HCT116 (cell line): ENCODE results near the gene ID3. TPM values are rescaled to one million over a fixed set of nuclear protein-coding genes. Genes with fewer than 3 reads are reported as not detected.

Experiments used
- ATAC-seq: fragments of 200-7000 bp; cut with Tn5 transposase; 2 replicates; pipeline ENCODE4 v1.9.1; 2020; ENCODE audit warnings: mild to moderate bottlenecking, moderate library complexity
- BruUV-seq: library from RNA; stranded (reverse); fragments of 400-500 nt; replicated peaks from 2 replicates; lab custom pipeline; 2021; lab: Mats Ljungman, UMichigan
- CTCF ChIA-PET: fragments of 300-600 bp; sonication (Branson Sonifier 250); formaldehyde crosslinking; loops from one replicate; lab custom pipeline; 2021; ENCODE audit warnings: antibody characterized with exemption; lab: Charles Lee
- POLR2A ChIA-PET: fragments of 300-600, 350-600 bp; sonication (Branson Sonifier 250); formaldehyde crosslinking; loops from one replicate; lab custom pipeline; 2021; ENCODE audit warnings: antibody characterized with exemption; lab: Charles Lee
- RAD21 ChIA-PET, 2 experiments: fragments of 300-600 bp; sonication (Branson Sonifier 250); formaldehyde crosslinking; loops; one replicate each; lab custom pipeline; 2023; ENCODE audit warnings: low total read pairs in 2 of 2; ENCODE audit not compliant: uncharacterized antibody in 2 of 2, unreplicated experiment in 2 of 2, low non-redundant PET in 1 of 2; lab: Charles Lee
- DNase-seq: peaks from one replicate; pipeline ENCODE4 v3.0.0-alpha.2; 2010; ENCODE audit warnings: low read depth, low spot score
- H2AFZ ChIP-seq: fragments of 200-600 bp; shearing (Covaris generic), sonication (generic); 2 replicates; pipeline ENCODE4 v1.6.1; 2017; ENCODE audit warnings: low read depth, mixed run types, mixed read lengths, antibody characterized with exemption, low read length; ENCODE audit not compliant: poor library complexity, severe bottlenecking
- H3K27ac ChIP-seq: 2 replicates; pipeline ENCODE4 v1.5.1; 2012; ENCODE audit warnings: low read depth, low read length
- H3K27me3 ChIP-seq: fragments of 200-600 bp; sonication (generic); 2 replicates; pipeline ENCODE4 v1.6.1; 2016; ENCODE audit warnings: mixed run types, low read length, mixed read lengths; ENCODE audit not compliant: insufficient read depth
- H3K36me3 ChIP-seq, 2 experiments: fragments of 200-500 bp in 1 of 2; fragments of 200-600 bp in 1 of 2; sonication (Bioruptor generic) in 1 of 2; sonication (generic) in 1 of 2; 2 replicates each; pipeline versions ENCODE4 v1.5.1 to v1.6.1; 2014 to 2016; ENCODE audit warnings: low read length in 2 of 2, inconsistent platforms in 1 of 2, mixed read lengths in 1 of 2, mixed run types in 1 of 2; ENCODE audit not compliant: insufficient read depth in 2 of 2, control insufficient read depth in 1 of 2
- H3K4me1 ChIP-seq, 2 experiments: fragments of 200-600 bp in 1 of 2; sonication (generic) in 1 of 2; 2 replicates each; pipeline versions ENCODE4 v1.5.1 to v1.6.1; 2012 to 2017; ENCODE audit warnings: low read length in 2 of 2, inconsistent platforms in 1 of 2, mild to moderate bottlenecking in 1 of 2, mixed read lengths in 1 of 2, mixed run types in 1 of 2, moderate library complexity in 1 of 2; ENCODE audit not compliant: insufficient read depth in 2 of 2, control insufficient read depth in 1 of 2
- H3K4me2 ChIP-seq: fragments of 200-600 bp; sonication (generic); 2 replicates; pipeline ENCODE4 v1.6.1; 2017; ENCODE audit warnings: mixed run types, low read length, mixed read lengths
- H3K4me3 ChIP-seq, 2 experiments: fragments of 200-600 bp in 1 of 2; sonication (generic) in 1 of 2; replicated peaks in 1 of 2; 2 replicates each; pipeline ENCODE4 v1.5.1; 2011 to 2016; ENCODE audit warnings: low read length in 2 of 2, control low read depth in 1 of 2, low read depth in 1 of 2, mild to moderate bottlenecking in 1 of 2, mixed read lengths in 1 of 2, mixed run types in 1 of 2
- H3K79me2 ChIP-seq: fragments of 200-600 bp; sonication (generic); 2 replicates; pipeline ENCODE4 v1.6.1; 2017; ENCODE audit warnings: mild to moderate bottlenecking, mixed run types, low read length, moderate library complexity, mixed read lengths; ENCODE audit not compliant: insufficient read depth
- H3K9ac ChIP-seq: fragments of 200-600 bp; sonication (generic); 2 replicates; pipeline ENCODE4 v1.6.1; 2016; ENCODE audit warnings: low read length, mixed read lengths
- H3K9me2 ChIP-seq: fragments of 200-600 bp; sonication (generic), shearing (Covaris generic); 2 replicates; pipeline ENCODE4 v1.6.1; 2017; ENCODE audit warnings: mixed run types, mild to moderate bottlenecking, moderate library complexity; ENCODE audit not compliant: insufficient read depth
- H3K9me3 ChIP-seq, 2 experiments: fragments of 200-500 bp in 1 of 2; fragments of 200-600 bp in 1 of 2; sonication (Bioruptor generic) in 1 of 2; sonication (generic) in 1 of 2; 2 replicates each; pipeline ENCODE4 v1.6.1; 2014 to 2017; ENCODE audit warnings: low read length in 2 of 2, mixed read lengths in 2 of 2, inconsistent platforms in 1 of 2, low read depth in 1 of 2, mild to moderate bottlenecking in 1 of 2, mixed run types in 1 of 2, moderate library complexity in 1 of 2; ENCODE audit not compliant: control insufficient read depth in 1 of 2, insufficient read depth in 1 of 2
- H4K20me1 ChIP-seq: fragments of 200-600 bp; sonication (generic), shearing (Covaris generic); 2 replicates; pipeline ENCODE4 v1.6.1; 2017; ENCODE audit warnings: mixed run types, mild to moderate bottlenecking, moderate library complexity; ENCODE audit not compliant: insufficient read depth
- ATF3 ChIP-seq: IDR thresholded peaks from 2 replicates; pipeline ENCODE4 v1.6.1; 2012
- CBX3 ChIP-seq: IDR thresholded peaks from 2 replicates; pipeline ENCODE4 v1.6.1; 2012; ENCODE audit warnings: low read depth
- CEBPB ChIP-seq: IDR thresholded peaks from 2 replicates; pipeline ENCODE4 v1.6.1; 2012; ENCODE audit warnings: low read depth
- CTCF ChIP-seq, 3 experiments: fragments of 200-600 bp in 1 of 3; sonication (generic) in 1 of 3; IDR thresholded peaks in 2 of 3; conservative IDR thresholded peaks in 1 of 3; 2 replicates each; pipeline ENCODE4 v1.5.1; 2012 to 2017; ENCODE audit warnings: low read depth in 2 of 3, low read length in 2 of 3, antibody characterized with exemption in 1 of 3, borderline replicate concordance in 1 of 3, control low read depth in 1 of 3, mild to moderate bottlenecking in 1 of 3, mixed read lengths in 1 of 3, mixed run types in 1 of 3, moderate library complexity in 1 of 3; ENCODE audit not compliant: insufficient read depth in 1 of 3
- EGR1 ChIP-seq: IDR thresholded peaks from 2 replicates; pipeline ENCODE4 v1.6.1; 2012; ENCODE audit warnings: low read depth
- EZH2 ChIP-seq: fragments of 200-600 bp; sonication (generic); IDR thresholded peaks from 2 replicates; pipeline ENCODE4 v1.6.1; 2017; ENCODE audit warnings: antibody characterized with exemption, mixed run types
- EZH2phosphoT487 ChIP-seq: fragments of 200-600 bp; IDR thresholded peaks from 2 replicates; pipeline ENCODE4 v1.6.1; 2018; ENCODE audit warnings: antibody characterized with exemption, borderline replicate concordance
- FOSL1 ChIP-seq: IDR thresholded peaks from 2 replicates; pipeline ENCODE4 v1.6.1; 2012; ENCODE audit warnings: low read depth
- JUND ChIP-seq: IDR thresholded peaks from 2 replicates; pipeline ENCODE4 v1.6.1; 2012
- MAX ChIP-seq: IDR thresholded peaks from 2 replicates; pipeline ENCODE4 v1.6.1; 2012
- POLR2A ChIP-seq: IDR thresholded peaks from 2 replicates; pipeline ENCODE4 v1.7.0; 2011; ENCODE audit warnings: borderline replicate concordance; ENCODE audit not compliant: insufficient read depth, insufficient read length; ENCODE audit errors: extremely low read depth
- REST ChIP-seq: IDR thresholded peaks from 2 replicates; pipeline ENCODE4 v1.6.1; 2012; ENCODE audit warnings: low read depth
- SIN3A ChIP-seq: IDR thresholded peaks from 2 replicates; pipeline ENCODE4 v1.6.1; 2012; ENCODE audit warnings: low read depth
- SP1 ChIP-seq: IDR thresholded peaks from 2 replicates; pipeline ENCODE4 v1.6.1; 2012; ENCODE audit warnings: low read depth
- TCF7L2 ChIP-seq: IDR thresholded peaks from 2 replicates; pipeline ENCODE4 v1.7.0; 2011; ENCODE audit warnings: borderline replicate concordance, inconsistent platforms; ENCODE audit not compliant: insufficient read depth, insufficient read length; ENCODE audit errors: extremely low read depth
- YY1 ChIP-seq: IDR thresholded peaks from 2 replicates; pipeline ENCODE4 v1.6.1; 2011; ENCODE audit warnings: low read length, low read depth, moderate library complexity, mild to moderate bottlenecking; ENCODE audit not compliant: insufficient replicate concordance; ENCODE audit errors: extremely low read depth
- ZBTB33 ChIP-seq: IDR thresholded peaks from 2 replicates; pipeline ENCODE4 v1.6.1; 2011; ENCODE audit warnings: mild to moderate bottlenecking, low read length, moderate library complexity; ENCODE audit not compliant: insufficient replicate concordance; ENCODE audit errors: extremely low read depth
- ZFX ChIP-seq: fragments of 450-650 bp; IDR thresholded peaks from 2 replicates; pipeline ENCODE4 v1.6.1; 2017
- ZNF274 ChIP-seq: fragments of 200-500 bp; sonication (Bioruptor generic); IDR thresholded peaks from 2 replicates; pipeline ENCODE4 v1.6.1; 2014; ENCODE audit warnings: mild to moderate bottlenecking, low read depth, low read length, inconsistent platforms
- intact Hi-C: fragments of 100-400 bp; cut with micrococcal nuclease; formaldehyde crosslinking; loops from 2 replicates; pipeline ENCODE4 v1.10.0; 2022
- total RNA-seq: library from RNA; stranded (reverse); gene quantifications from one replicate; pipeline ENCODE4 v1.2.1, GENCODE V29; 2021; ENCODE audit not compliant: unreplicated experiment

Gene ID3
- total RNA-seq, 1 experiment from 2014 or later = 183 TPM

- H3K9me2 ChIP-seq = no peaks in the 10 kb centered on the region
- H3K9ac ChIP-seq = no peak overlapping the region
- ChIA-PET RAD21 (no interaction called here), CTCF (interaction anchor here (1.3 to 1.4 kb wide), 2 partner anchors 15 to 45 kb away, joined by 3 to 4 read pairs; no protein-coding TSS in a partner anchor), POLR2A (interaction anchor here (1.2 kb wide), 1 partner anchor 15 kb away, joined by 4 read pairs; no protein-coding TSS in a partner anchor)
- BruUV-seq = no TSS peak
- no peak for ATAC-seq
- no peak overlapping the region for H2AFZ ChIP-seq
- H3K4me1 ChIP-seq = peaks cover 17 to 40% of the 10 kb centered on the region in 2 experiments
- H3K36me3 ChIP-seq = no peaks in the 10 kb centered on the region
- H3K79me2 ChIP-seq = no peaks in the 10 kb centered on the region
- DNase-seq = no peak
- no peak overlapping the region for H3K4me3 ChIP-seq
- peak overlapping the region; percentile 70 for H3K4me2 ChIP-seq
- no peaks in the 10 kb centered on the region for H3K27me3 ChIP-seq
- H3K27ac ChIP-seq = no peak overlapping the region; the same call in 1 of the 2 replicates
- TF ChIP-seq EZH2 = no peak
- no peak for TF ChIP-seq ZBTB33
- no peak for TF ChIP-seq FOSL1
- no peak for TF ChIP-seq REST
- TF ChIP-seq ATF3 = no peak
- no peak for TF ChIP-seq TCF7L2
- no peak for TF ChIP-seq POLR2A
- TF ChIP-seq YY1 = no peak
- TF ChIP-seq EGR1 = no peak
- TF ChIP-seq CEBPB = no peak
- TF ChIP-seq SP1 = no peak
- TF ChIP-seq SIN3A = no peak
- TF ChIP-seq JUND = no peak
- TF ChIP-seq CTCF (IDR thresholded peaks at IDR 0.05 in 2 of 3, conservative IDR thresholded peaks at IDR 0.05 in 1 of 3; ENCODE audit: borderline replicate concordance in 1 of 3, insufficient read depth in 1 of 3, low read depth in 2 of 3, low read length in 2 of 3) = no peak
- no peak for TF ChIP-seq ZNF274
- no peak for TF ChIP-seq CBX3
- TF ChIP-seq ZFX = no peak
- TF ChIP-seq MAX = no peak
- TF ChIP-seq EZH2phosphoT487 = no peak
- TF ChIP-seq, all 23 proteins: peak for 0
- Histone ChIP-seq H3K9me3 (no peaks in the 10 kb centered on the region), H4K20me1 (no peaks in the 10 kb centered on the region)
- intact Hi-C loops = no loop called here
Measured at GRCh38 chr1:23592209-23592892, 33.0 kb upstream of the ID3 start.
